ENCODE results near the gene LIN9. TPM values are rescaled to one million over a fixed set of nuclear protein-coding genes. Genes with fewer than 3 reads are reported as not detected.

The LIN9 gene
- total RNA-seq, 1 donor from 2014 or later, result 10.5 TPM

DNA sequence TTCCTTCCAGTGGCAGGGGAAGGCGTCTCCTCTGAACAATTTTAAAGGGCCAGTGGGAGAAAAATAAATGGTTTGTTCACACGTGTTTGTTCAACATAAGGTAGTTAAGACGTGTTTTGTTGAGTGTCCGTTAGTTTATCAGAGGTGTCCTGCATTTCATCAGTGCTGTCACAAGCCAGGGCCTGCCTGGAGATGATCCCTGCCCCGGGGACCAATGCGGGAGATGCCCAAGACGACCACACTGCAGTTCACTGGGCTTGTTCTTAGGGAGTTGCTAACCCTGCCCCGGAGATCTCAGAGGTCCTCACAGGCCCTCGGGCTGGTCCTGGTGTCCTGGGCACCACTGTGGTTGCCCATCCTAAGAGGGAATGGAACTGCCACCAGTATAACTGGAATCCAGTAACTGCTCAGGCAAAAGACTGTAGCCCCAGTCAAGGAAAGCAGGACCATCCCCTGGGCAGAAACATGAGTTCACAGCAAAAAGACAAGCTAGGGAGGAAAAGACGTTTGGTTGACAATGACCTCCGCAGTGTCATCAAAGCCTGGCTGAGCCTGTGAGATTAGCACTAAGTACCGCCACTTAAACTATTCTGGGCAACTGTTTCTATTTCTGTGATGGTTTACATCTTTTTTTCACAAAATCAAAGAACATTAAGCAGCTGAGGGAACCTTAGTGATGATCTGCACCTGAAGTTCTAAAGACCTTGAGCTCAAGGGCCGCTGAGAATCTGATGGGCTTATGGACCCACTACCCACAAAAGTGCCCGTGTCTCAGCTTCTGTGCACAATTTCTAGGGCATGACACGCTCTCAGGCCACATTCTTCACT, 44.9 kb upstream of the LIN9 start:
- peaks cover 8% of the 10 kb centered on the region for H3K36me3 Mint-ChIP-seq
- TF ChIP-seq, protein P1, sequence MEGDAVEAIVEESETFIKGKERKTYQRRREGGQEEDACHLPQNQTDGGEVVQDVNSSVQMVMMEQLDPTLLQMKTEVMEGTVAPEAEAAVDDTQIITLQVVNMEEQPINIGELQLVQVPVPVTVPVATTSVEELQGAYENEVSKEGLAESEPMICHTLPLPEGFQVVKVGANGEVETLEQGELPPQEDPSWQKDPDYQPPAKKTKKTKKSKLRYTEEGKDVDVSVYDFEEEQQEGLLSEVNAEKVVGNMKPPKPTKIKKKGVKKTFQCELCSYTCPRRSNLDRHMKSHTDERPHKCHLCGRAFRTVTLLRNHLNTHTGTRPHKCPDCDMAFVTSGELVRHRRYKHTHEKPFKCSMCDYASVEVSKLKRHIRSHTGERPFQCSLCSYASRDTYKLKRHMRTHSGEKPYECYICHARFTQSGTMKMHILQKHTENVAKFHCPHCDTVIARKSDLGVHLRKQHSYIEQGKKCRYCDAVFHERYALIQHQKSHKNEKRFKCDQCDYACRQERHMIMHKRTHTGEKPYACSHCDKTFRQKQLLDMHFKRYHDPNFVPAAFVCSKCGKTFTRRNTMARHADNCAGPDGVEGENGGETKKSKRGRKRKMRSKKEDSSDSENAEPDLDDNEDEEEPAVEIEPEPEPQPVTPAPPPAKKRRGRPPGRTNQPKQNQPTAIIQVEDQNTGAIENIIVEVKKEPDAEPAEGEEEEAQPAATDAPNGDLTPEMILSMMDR (conservative IDR thresholded peaks at IDR 0.05), result no peak
- H3K27me3 Mint-ChIP-seq, result no peaks in the 10 kb centered on the region
- H3K4me3 Mint-ChIP-seq, result no peak overlapping the region
- H3K27ac Mint-ChIP-seq, result no peak overlapping the region
- H3K9me3 Mint-ChIP-seq, result no peaks in the 10 kb centered on the region
- no peak for DNase-seq (ENCODE audit: extremely low spot score, unreplicated experiment)
- peaks cover 19% of the 10 kb centered on the region for H3K4me1 Mint-ChIP-seq (ENCODE audit: unreplicated experiment)

DNA sequence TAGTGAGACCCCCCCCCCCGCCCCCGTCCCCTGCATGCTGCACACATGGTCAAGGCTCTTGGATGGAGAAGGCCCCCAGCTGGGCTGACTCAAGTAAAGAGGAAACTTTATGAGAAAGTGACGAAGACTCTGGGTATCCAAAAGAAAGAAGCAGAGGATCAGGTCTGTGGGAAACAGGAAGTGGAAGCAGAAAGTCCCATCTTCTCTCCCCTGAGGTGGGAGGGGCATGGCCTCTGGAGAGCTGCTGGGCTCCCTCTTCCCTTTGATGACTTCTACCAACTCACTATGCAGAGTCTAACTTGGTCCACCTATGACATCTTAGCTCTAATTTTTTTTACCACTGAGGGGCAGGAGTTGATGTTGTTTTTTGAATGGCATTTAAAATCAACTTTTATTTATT, 42.7 kb upstream of the LIN9 start:
- no peaks in the 10 kb centered on the region for H3K9me3 Mint-ChIP-seq
- H3K4me1 Mint-ChIP-seq (ENCODE audit: unreplicated experiment), result peaks cover 25% of the 10 kb centered on the region
- no peak overlapping the region for H3K27ac Mint-ChIP-seq
- peaks cover 4% of the 10 kb centered on the region for H3K36me3 Mint-ChIP-seq
- no peak overlapping the region for H3K4me3 Mint-ChIP-seq
- no peak for DNase-seq (ENCODE audit: extremely low spot score, unreplicated experiment)
- TF ChIP-seq, protein P1 (conservative IDR thresholded peaks at IDR 0.05), result no peak
- H3K27me3 Mint-ChIP-seq, result no peaks in the 10 kb centered on the region

DNA sequence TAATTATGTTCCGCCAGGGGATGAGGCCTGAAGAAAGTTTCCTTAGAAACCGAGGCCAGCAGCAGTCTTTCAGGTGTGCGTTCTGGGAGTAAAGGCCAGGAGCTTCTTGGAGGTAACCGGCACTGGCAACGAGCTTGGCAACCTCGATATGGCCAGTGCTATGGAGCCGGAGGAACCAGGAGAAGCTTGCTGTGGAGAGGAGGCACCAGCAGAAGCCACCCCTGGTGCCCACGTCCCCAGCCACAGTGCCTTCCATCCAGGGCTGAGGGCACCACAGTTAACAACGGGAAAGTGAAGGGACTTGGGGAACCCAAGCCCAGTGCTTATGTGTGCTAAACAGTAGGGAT, 41.5 kb upstream of the LIN9 start:
- TF ChIP-seq, protein P1 (conservative IDR thresholded peaks at IDR 0.05), result no peak
- Mint-ChIP-seq H3K4me3 (no peak overlapping the region), H3K4me1 (ENCODE audit: unreplicated experiment) (peaks cover 25% of the 10 kb centered on the region), H3K27ac (peak overlapping the region; percentile 65), H3K27me3 (no peaks in the 10 kb centered on the region), H3K9me3 (no peaks in the 10 kb centered on the region), H3K36me3 (no peaks in the 10 kb centered on the region)
- DNase-seq (ENCODE audit: extremely low spot score, unreplicated experiment), result no peak

- Mint-ChIP-seq H3K4me1 (ENCODE audit: unreplicated experiment) (peaks cover 25% of the 10 kb centered on the region), H3K27ac (peak overlapping the region; percentile 65), H3K36me3 (no peaks in the 10 kb centered on the region), H3K4me3 (no peak overlapping the region), H3K27me3 (no peaks in the 10 kb centered on the region), H3K9me3 (no peaks in the 10 kb centered on the region)
- TF ChIP-seq, protein P1 (conservative IDR thresholded peaks at IDR 0.05), result no peak
- DNase-seq (ENCODE audit: extremely low spot score, unreplicated experiment), result no peak
Measured at GRCh38 chr1:226349801-226350518, 41.0 kb upstream of the LIN9 start.

DNA sequence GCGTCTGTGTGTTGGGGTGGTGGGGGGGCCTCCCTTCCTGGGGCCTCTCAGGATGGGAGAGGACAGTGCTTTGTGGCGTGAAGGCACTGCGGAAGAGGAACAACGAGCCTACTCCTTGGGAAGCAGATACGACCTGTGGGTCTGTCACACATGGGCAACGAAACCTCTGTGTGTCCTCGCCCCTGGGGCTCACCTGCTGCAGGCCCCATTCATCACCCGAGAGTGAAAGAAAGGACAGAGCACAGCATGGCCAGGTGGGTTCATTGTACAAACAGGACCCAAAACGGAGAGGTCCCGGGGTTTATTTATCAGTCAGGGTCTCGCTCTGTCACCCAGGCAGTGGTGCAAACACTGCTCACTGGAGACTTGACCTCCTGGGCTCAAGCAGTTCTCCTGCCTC, 40.1 kb upstream of the LIN9 start:
- no peaks in the 10 kb centered on the region for H3K9me3 Mint-ChIP-seq
- no peak overlapping the region for H3K4me3 Mint-ChIP-seq
- TF ChIP-seq, protein P1 (conservative IDR thresholded peaks at IDR 0.05), result no peak
- no peaks in the 10 kb centered on the region for H3K27me3 Mint-ChIP-seq
- H3K36me3 Mint-ChIP-seq, result no peaks in the 10 kb centered on the region
- H3K4me1 Mint-ChIP-seq (ENCODE audit: unreplicated experiment), result peaks cover 25% of the 10 kb centered on the region
- peak overlapping the region; percentile 12 for H3K27ac Mint-ChIP-seq
- no peak for DNase-seq (ENCODE audit: extremely low spot score, unreplicated experiment)

All from type B pancreatic cell (in vitro differentiated cells).